ENCODE results near the gene ROBO1.

ROBO1 gene

GRCh38 chr3:78825118-78825857, 942.5 kb downstream of the ROBO1 start:
- Histone ChIP-seq H3K27me3 (no peaks in the 10 kb centered on the region), H3K36me3 (no peaks in the 10 kb centered on the region), H3K27ac (no peak overlapping the region)

DNA sequence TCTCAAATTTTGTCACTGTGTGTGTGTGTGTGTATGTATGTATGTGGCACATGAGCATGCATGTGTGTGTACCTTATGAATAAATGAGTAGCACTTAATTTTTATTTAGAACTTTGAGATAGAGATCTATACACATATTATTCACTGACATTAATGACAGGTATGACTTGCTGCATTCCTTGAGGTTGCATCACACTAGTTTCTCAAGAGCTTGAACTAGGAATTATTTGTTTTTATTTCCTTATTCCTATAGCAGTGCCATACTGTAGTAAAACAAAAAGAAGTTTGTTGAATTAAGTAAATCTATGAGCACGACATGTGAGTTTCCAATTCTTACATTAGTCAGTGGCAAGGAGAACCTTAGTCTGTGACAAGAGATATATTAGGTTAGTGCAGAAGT, 943.9 kb downstream of the ROBO1 start:
- Histone ChIP-seq H3K27me3 (no peaks in the 10 kb centered on the region), H3K27ac (no peak overlapping the region), H3K4me3 (ENCODE audit: low read depth in 1 of 2, low read length in 1 of 2) (no peak overlapping the region), H3K36me3 (no peaks in the 10 kb centered on the region), H3K4me1 (ENCODE audit: control insufficient read depth in 1 of 2, insufficient read depth in 1 of 2, low read depth in 1 of 2, low read length in 1 of 2) (no peaks in the 10 kb centered on the region), H3K9me3 (no peaks in the 10 kb centered on the region)
- no peak for TF ChIP-seq CTCF (IDR thresholded peaks at IDR 0.05)

More at GRCh38 chr3:78825118-78825857, 942.5 kb downstream of the ROBO1 start:
- H3K9me3 ChIP-seq, result no peaks in the 10 kb centered on the region
- no peak overlapping the region for H3K4me3 ChIP-seq (ENCODE audit: low read depth in 1 of 2, low read length in 1 of 2)
- no peak for TF ChIP-seq CTCF (IDR thresholded peaks at IDR 0.05)
- H3K4me1 ChIP-seq (ENCODE audit: control insufficient read depth in 1 of 2, insufficient read depth in 1 of 2, low read depth in 1 of 2, low read length in 1 of 2), result no peaks in the 10 kb centered on the region

GRCh38 chr3:78823434-78823833, 944.4 kb downstream of the ROBO1 start:
- no peak for TF ChIP-seq CTCF (IDR thresholded peaks at IDR 0.05)
- H3K4me1 ChIP-seq (ENCODE audit: control insufficient read depth in 1 of 2, insufficient read depth in 1 of 2, low read depth in 1 of 2, low read length in 1 of 2), result no peaks in the 10 kb centered on the region

DNA sequence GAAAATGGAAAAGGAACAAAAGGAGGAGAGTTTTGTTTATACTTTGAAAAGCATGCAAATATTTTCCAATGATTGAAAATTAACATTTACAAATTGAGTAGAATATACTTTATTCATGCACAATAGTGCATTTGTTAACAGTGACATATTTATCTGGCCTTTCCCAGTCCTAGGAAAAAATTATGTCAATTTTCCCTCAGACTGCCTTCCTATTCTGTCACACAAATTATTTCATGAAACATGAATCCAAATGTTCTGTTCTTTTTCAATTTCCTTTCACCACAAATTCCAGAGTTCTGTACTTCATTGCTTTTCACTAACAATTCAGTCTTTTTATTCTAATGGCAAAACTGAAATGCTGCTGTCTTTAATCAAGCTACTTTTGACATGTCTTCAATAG, 945.1 kb downstream of the ROBO1 start:
- Histone ChIP-seq H3K27ac (no peak overlapping the region), H3K4me1 (ENCODE audit: control insufficient read depth in 1 of 2, insufficient read depth in 1 of 2, low read depth in 1 of 2, low read length in 1 of 2) (no peaks in the 10 kb centered on the region), H3K4me3 (ENCODE audit: low read depth in 1 of 2, low read length in 1 of 2) (no peak overlapping the region), H3K9me3 (no peaks in the 10 kb centered on the region), H3K36me3 (no peaks in the 10 kb centered on the region), H3K27me3 (no peaks in the 10 kb centered on the region)
- TF ChIP-seq CTCF (IDR thresholded peaks at IDR 0.05), result no peak

More at GRCh38 chr3:78823434-78823833, 944.4 kb downstream of the ROBO1 start:
- Histone ChIP-seq H3K9me3 (no peaks in the 10 kb centered on the region), H3K4me3 (ENCODE audit: low read depth in 1 of 2, low read length in 1 of 2) (no peak overlapping the region), H3K27me3 (no peaks in the 10 kb centered on the region), H3K27ac (no peak overlapping the region), H3K36me3 (no peaks in the 10 kb centered on the region)

- H3K36me3 ChIP-seq, result no peaks in the 10 kb centered on the region
Measured at GRCh38 chr3:78820542-78820941, 947.3 kb downstream of the ROBO1 start.

More at GRCh38 chr3:78820542-78820941, 947.3 kb downstream of the ROBO1 start:
- Histone ChIP-seq H3K4me1 (ENCODE audit: control insufficient read depth in 1 of 2, insufficient read depth in 1 of 2, low read depth in 1 of 2, low read length in 1 of 2) (no peaks in the 10 kb centered on the region), H3K27me3 (no peaks in the 10 kb centered on the region), H3K9me3 (no peaks in the 10 kb centered on the region), H3K4me3 (ENCODE audit: low read depth in 1 of 2, low read length in 1 of 2) (no peak overlapping the region), H3K27ac (no peak overlapping the region)
- TF ChIP-seq CTCF (IDR thresholded peaks at IDR 0.05), result no peak
